WTC11 (cell line): ENCODE measurements around the gene EBF3. TPM values are rescaled to one million over a fixed set of nuclear protein-coding genes. Genes with fewer than 3 reads are reported as not detected.

Source experiments
- ATAC-seq: fragments of 200-7000 bp; cut with Tn5 transposase; 2 replicates; pipeline ENCODE4 v1.10.0; 2021; ENCODE audit warnings: mild to moderate bottlenecking, moderate library complexity
- CTCF ChIA-PET: fragments of 300-600 bp; sonication (Branson Sonifier 250); formaldehyde crosslinking; loops from one replicate; lab custom pipeline; 2021; ENCODE audit warnings: antibody characterized with exemption; lab: Charles Lee
- POLR2A ChIA-PET: fragments of 350-600 bp; sonication (Branson Sonifier 250); formaldehyde crosslinking; loops from one replicate; lab custom pipeline; 2021; ENCODE audit warnings: antibody characterized with exemption; lab: Charles Lee
- DNase-seq: peaks from one replicate; pipeline ENCODE4 v3.0.0; 2021; ENCODE audit warnings: low spot score
- H3K27ac Mint-ChIP-seq: 2 replicates; pipeline ENCODE4 v1.8.0; 2021; ENCODE audit warnings: mixed read lengths
- H3K27me3 Mint-ChIP-seq: 2 replicates; pipeline ENCODE4 v1.8.0; 2021; ENCODE audit warnings: low read depth, mild to moderate bottlenecking, moderate library complexity, mixed read lengths
- H3K36me3 Mint-ChIP-seq: 2 replicates; pipeline ENCODE4 v1.8.0; 2021; ENCODE audit warnings: mixed read lengths
- H3K4me1 Mint-ChIP-seq: 2 replicates; pipeline ENCODE4 v1.8.0; 2022; ENCODE audit warnings: mixed read lengths
- H3K4me3 Mint-ChIP-seq: 2 replicates; pipeline ENCODE4 v1.8.0; 2021; ENCODE audit warnings: mild to moderate bottlenecking, moderate library complexity, mixed read lengths
- H3K9me3 Mint-ChIP-seq: 2 replicates; pipeline ENCODE4 v1.8.0; 2021; ENCODE audit warnings: mixed read lengths
- ARID4B ChIP-seq: sonication (generic); formaldehyde crosslinking; IDR thresholded peaks from 2 replicates; pipeline ENCODE4 v1.8.0; 2023; ENCODE audit warnings: missing genetic modification reagents, mild to moderate bottlenecking, borderline replicate concordance
- E2F5 ChIP-seq: sonication (generic); formaldehyde crosslinking; IDR thresholded peaks from 2 replicates; pipeline ENCODE4 v1.8.1; 2022; ENCODE audit warnings: mild to moderate bottlenecking, moderate library complexity, missing genetic modification reagents
- ETV6 ChIP-seq: sonication (generic); formaldehyde crosslinking; IDR thresholded peaks from 2 replicates; pipeline ENCODE4 v1.8.1; 2022; ENCODE audit warnings: mild to moderate bottlenecking, missing genetic modification reagents
- FOXJ3 ChIP-seq: sonication (generic); formaldehyde crosslinking; IDR thresholded peaks from 2 replicates; pipeline ENCODE4 v1.9.0; 2021; ENCODE audit warnings: missing genetic modification reagents, mild to moderate bottlenecking, borderline replicate concordance
- FOXK1 ChIP-seq: sonication (generic); formaldehyde crosslinking; IDR thresholded peaks from 2 replicates; pipeline ENCODE4 v1.8.0; 2022; ENCODE audit warnings: mild to moderate bottlenecking, moderate library complexity, missing genetic modification reagents
- MAX ChIP-seq: sonication (generic); formaldehyde crosslinking; IDR thresholded peaks from 2 replicates; pipeline ENCODE4 v1.8.0; 2022; ENCODE audit warnings: mild to moderate bottlenecking, missing genetic modification reagents
- NR3C1 ChIP-seq: sonication (generic); formaldehyde crosslinking; conservative IDR thresholded peaks from 2 replicates; pipeline ENCODE4 v1.8.1; 2023; ENCODE audit warnings: low read depth, mild to moderate bottlenecking, missing genetic modification reagents
- PRRX2 ChIP-seq: fragments of 250-450 bp; sonication (Bioruptor Pico); IDR thresholded peaks from 2 replicates; pipeline ENCODE4 v1.8.0; 2021; ENCODE audit warnings: mild to moderate bottlenecking
- SMAD4 ChIP-seq: sonication (generic); formaldehyde crosslinking; IDR thresholded peaks from 2 replicates; pipeline ENCODE4 v1.8.0; 2022; ENCODE audit warnings: mild to moderate bottlenecking, missing genetic modification reagents
- TEAD1 ChIP-seq: sonication (generic); formaldehyde crosslinking; IDR thresholded peaks from 2 replicates; pipeline ENCODE4 v1.8.0; 2022; ENCODE audit warnings: mild to moderate bottlenecking, missing genetic modification reagents
- TP53 ChIP-seq: sonication (generic); formaldehyde crosslinking; IDR thresholded peaks from 2 replicates; pipeline ENCODE4 v1.8.1; 2023; ENCODE audit warnings: mild to moderate bottlenecking, missing genetic modification reagents
- ZNF232 ChIP-seq: sonication (generic); formaldehyde crosslinking; IDR thresholded peaks from 2 replicates; pipeline ENCODE4 v1.8.0; 2022; ENCODE audit warnings: mild to moderate bottlenecking, missing genetic modification reagents
- ZNF512 ChIP-seq: sonication (generic); formaldehyde crosslinking; IDR thresholded peaks from 2 replicates; pipeline ENCODE4 v1.8.1; 2022; ENCODE audit warnings: missing genetic modification reagents, borderline replicate concordance
- total RNA-seq: library from RNA; stranded (reverse); gene quantifications from 3 replicates; pipeline ENCODE4 v1.2.3, GENCODE V29; 2021
- TF ChIP-seq, protein P1 (sequence below): fragments of 250-450 bp; sonication (Bioruptor Pico); IDR thresholded peaks from 2 replicates; pipeline ENCODE4 v1.9.0; 2021; ENCODE audit warnings: mild to moderate bottlenecking, borderline replicate concordance
- TF ChIP-seq, protein P2 (sequence below): fragments of 250-450 bp; sonication (Bioruptor Pico); IDR thresholded peaks from 2 replicates; pipeline ENCODE4 v2.1.2; 2022; ENCODE audit warnings: mild to moderate bottlenecking, moderate library complexity
- TF ChIP-seq, protein P3 (sequence below): fragments of 250-450 bp; sonication (Bioruptor Pico); IDR thresholded peaks from 2 replicates; pipeline ENCODE4 v1.9.0; 2021; ENCODE audit warnings: mild to moderate bottlenecking

The EBF3 gene
- total RNA-seq, 1 experiment from 2014 or later = 1.2 TPM

DNA sequence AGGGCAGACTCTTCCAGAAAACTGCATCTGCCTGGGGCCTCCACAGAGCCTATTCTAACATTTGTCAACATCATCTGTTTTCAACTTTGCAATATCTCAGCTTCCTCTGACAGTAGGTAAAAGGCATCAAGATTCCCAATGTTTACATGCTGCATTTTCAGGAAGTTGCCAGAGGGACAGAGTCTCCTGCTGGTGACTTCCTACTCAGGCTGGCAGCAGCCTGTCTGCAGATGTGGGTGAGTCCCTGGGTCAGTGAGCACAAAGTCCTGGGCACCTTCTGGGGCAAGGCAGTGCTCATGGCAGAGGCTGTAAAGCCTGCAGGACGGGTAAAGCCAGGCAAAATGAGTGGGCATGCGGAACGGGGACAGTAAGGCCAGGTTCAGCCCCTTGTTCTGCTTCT lies 69.4 kb downstream of the EBF3 start:
- ChIA-PET CTCF (interaction anchor here (0.9 to 1.5 kb wide), 3 partner anchors 17 to 75 kb away, joined by 3 to 7 read pairs (median 4); no protein-coding TSS in a partner anchor), POLR2A (interaction anchor here (0.6 to 1.0 kb wide), 2 partner anchors 26 to 1874 kb away, joined by 3 read pairs; no protein-coding TSS in a partner anchor)
- Mint-ChIP-seq H3K27ac (no peak overlapping the region), H3K27me3 (peaks cover 32% of the 10 kb centered on the region), H3K4me3 (no peak overlapping the region), H3K36me3 (no peaks in the 10 kb centered on the region), H3K4me1 (peaks cover 92% of the 10 kb centered on the region), H3K9me3 (no peaks in the 10 kb centered on the region)
- no peak for ATAC-seq
- DNase-seq = no peak
- TF ChIP-seq SMAD4 (CRISPR knock-in tag) = no peak
- TF ChIP-seq, protein P1, sequence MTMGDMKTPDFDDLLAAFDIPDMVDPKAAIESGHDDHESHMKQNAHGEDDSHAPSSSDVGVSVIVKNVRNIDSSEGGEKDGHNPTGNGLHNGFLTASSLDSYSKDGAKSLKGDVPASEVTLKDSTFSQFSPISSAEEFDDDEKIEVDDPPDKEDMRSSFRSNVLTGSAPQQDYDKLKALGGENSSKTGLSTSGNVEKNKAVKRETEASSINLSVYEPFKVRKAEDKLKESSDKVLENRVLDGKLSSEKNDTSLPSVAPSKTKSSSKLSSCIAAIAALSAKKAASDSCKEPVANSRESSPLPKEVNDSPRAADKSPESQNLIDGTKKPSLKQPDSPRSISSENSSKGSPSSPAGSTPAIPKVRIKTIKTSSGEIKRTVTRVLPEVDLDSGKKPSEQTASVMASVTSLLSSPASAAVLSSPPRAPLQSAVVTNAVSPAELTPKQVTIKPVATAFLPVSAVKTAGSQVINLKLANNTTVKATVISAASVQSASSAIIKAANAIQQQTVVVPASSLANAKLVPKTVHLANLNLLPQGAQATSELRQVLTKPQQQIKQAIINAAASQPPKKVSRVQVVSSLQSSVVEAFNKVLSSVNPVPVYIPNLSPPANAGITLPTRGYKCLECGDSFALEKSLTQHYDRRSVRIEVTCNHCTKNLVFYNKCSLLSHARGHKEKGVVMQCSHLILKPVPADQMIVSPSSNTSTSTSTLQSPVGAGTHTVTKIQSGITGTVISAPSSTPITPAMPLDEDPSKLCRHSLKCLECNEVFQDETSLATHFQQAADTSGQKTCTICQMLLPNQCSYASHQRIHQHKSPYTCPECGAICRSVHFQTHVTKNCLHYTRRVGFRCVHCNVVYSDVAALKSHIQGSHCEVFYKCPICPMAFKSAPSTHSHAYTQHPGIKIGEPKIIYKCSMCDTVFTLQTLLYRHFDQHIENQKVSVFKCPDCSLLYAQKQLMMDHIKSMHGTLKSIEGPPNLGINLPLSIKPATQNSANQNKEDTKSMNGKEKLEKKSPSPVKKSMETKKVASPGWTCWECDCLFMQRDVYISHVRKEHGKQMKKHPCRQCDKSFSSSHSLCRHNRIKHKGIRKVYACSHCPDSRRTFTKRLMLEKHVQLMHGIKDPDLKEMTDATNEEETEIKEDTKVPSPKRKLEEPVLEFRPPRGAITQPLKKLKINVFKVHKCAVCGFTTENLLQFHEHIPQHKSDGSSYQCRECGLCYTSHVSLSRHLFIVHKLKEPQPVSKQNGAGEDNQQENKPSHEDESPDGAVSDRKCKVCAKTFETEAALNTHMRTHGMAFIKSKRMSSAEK (CRISPR knock-in tag) = no peak
- TF ChIP-seq PRRX2 = no peak
- no peak for TF ChIP-seq FOXJ3
- no peak for TF ChIP-seq ZNF232
- TF ChIP-seq ZNF512 (CRISPR knock-in tag) = no peak
- no peak for TF ChIP-seq TEAD1 (CRISPR knock-in tag)
- TF ChIP-seq FOXK1 (CRISPR knock-in tag) = no peak
- no peak for TF ChIP-seq MAX (CRISPR knock-in tag)
- no peak for TF ChIP-seq NR3C1 (CRISPR knock-in tag)
- TF ChIP-seq E2F5 (CRISPR knock-in tag) = no peak

GRCh38 chr10:129893104-129894089 lies 70.7 kb downstream of the EBF3 start:
- H3K4me3 Mint-ChIP-seq = no peak overlapping the region
- peaks cover 84% of the 10 kb centered on the region for H3K4me1 Mint-ChIP-seq
- POLR2A ChIA-PET = no interaction called here
- H3K27me3 Mint-ChIP-seq = peaks cover 19% of the 10 kb centered on the region
- H3K27ac Mint-ChIP-seq = no peak overlapping the region
- H3K36me3 Mint-ChIP-seq = no peaks in the 10 kb centered on the region
- DNase-seq = no peak
- CTCF ChIA-PET = interaction anchor here (0.8 to 1.9 kb wide), 4 partner anchors 8 to 216 kb away, joined by 3 to 5 read pairs (median 3); no protein-coding TSS in a partner anchor
- no peak for ATAC-seq
- no peaks in the 10 kb centered on the region for H3K9me3 Mint-ChIP-seq
- no peak for TF ChIP-seq TP53 (CRISPR knock-in tag)
- TF ChIP-seq, protein P2, sequence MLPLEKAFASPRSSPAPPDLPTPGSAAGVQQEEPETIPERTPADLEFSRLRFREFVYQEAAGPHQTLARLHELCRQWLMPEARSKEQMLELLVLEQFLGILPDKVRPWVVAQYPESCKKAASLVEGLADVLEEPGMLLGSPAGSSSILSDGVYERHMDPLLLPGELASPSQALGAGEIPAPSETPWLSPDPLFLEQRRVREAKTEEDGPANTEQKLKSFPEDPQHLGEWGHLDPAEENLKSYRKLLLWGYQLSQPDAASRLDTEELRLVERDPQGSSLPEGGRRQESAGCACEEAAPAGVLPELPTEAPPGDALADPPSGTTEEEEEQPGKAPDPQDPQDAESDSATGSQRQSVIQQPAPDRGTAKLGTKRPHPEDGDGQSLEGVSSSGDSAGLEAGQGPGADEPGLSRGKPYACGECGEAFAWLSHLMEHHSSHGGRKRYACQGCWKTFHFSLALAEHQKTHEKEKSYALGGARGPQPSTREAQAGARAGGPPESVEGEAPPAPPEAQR (CRISPR knock-in tag) = no peak
- TF ChIP-seq FOXK1 (CRISPR knock-in tag) = no peak
- TF ChIP-seq, protein P3, sequence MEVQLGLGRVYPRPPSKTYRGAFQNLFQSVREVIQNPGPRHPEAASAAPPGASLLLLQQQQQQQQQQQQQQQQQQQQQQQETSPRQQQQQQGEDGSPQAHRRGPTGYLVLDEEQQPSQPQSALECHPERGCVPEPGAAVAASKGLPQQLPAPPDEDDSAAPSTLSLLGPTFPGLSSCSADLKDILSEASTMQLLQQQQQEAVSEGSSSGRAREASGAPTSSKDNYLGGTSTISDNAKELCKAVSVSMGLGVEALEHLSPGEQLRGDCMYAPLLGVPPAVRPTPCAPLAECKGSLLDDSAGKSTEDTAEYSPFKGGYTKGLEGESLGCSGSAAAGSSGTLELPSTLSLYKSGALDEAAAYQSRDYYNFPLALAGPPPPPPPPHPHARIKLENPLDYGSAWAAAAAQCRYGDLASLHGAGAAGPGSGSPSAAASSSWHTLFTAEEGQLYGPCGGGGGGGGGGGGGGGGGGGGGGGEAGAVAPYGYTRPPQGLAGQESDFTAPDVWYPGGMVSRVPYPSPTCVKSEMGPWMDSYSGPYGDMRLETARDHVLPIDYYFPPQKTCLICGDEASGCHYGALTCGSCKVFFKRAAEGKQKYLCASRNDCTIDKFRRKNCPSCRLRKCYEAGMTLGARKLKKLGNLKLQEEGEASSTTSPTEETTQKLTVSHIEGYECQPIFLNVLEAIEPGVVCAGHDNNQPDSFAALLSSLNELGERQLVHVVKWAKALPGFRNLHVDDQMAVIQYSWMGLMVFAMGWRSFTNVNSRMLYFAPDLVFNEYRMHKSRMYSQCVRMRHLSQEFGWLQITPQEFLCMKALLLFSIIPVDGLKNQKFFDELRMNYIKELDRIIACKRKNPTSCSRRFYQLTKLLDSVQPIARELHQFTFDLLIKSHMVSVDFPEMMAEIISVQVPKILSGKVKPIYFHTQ (CRISPR knock-in tag) = no peak
- no peak for TF ChIP-seq ETV6
- no peak for TF ChIP-seq ARID4B
